Liver (tissue), 3 donors: ENCODE measurements around the gene RAX.

ENCODE experiments used
- ATF3 ChIP-seq: IDR thresholded peaks from 2 replicates; pipeline ENCODE4 v1.6.1; 2016; ENCODE audit warnings: antibody characterized with exemption
- CTCF ChIP-seq: fragments of 150-350 bp; IDR thresholded peaks from 2 replicates; pipeline ENCODE4 v1.5.1; 2017; ENCODE audit warnings: improper control_type of control experiment, low read depth, low read length; ENCODE audit not compliant: missing input control
- FOXA1 ChIP-seq: IDR thresholded peaks from 2 replicates; pipeline ENCODE4 v1.6.1; 2016; ENCODE audit warnings: antibody characterized with exemption
- MAX ChIP-seq: IDR thresholded peaks from 2 replicates; pipeline ENCODE4 v1.6.1; 2016; ENCODE audit warnings: antibody characterized with exemption
- RAD21 ChIP-seq, 2 donors: IDR thresholded peaks; 2 replicates each; pipeline ENCODE4 v1.6.1; 2016; ENCODE audit warnings: antibody characterized with exemption in 2 of 2, mild to moderate bottlenecking in 2 of 2
- REST ChIP-seq: IDR thresholded peaks from 2 replicates; pipeline ENCODE4 v1.6.1; 2016; ENCODE audit warnings: antibody characterized with exemption, mild to moderate bottlenecking
- YY1 ChIP-seq: IDR thresholded peaks from 2 replicates; pipeline ENCODE4 v1.6.1; 2016; ENCODE audit warnings: antibody characterized with exemption, mild to moderate bottlenecking
- ZBTB33 ChIP-seq: IDR thresholded peaks from 2 replicates; pipeline ENCODE4 v1.6.1; 2016; ENCODE audit warnings: antibody characterized with exemption
- donor health status: healthy.
- donor health status: healthy.

GRCh38 chr18:59222341-59222740 lies 50.9 kb downstream of the RAX start:
- TF ChIP-seq CTCF (no peak), MAX (no peak), FOXA1 (no peak), REST (no peak), ATF3 (no peak), RAD21 (IDR thresholded peaks at IDR 0.05) (no peak), ZBTB33 (no peak), YY1 (no peak)
